Prostate gland (tissue), 2 donors: ENCODE measurements around the gene MYO1D. TPM values are rescaled to one million over a fixed set of nuclear protein-coding genes. Genes with fewer than 3 reads are reported as not detected.

ENCODE experiments used
- DNase-seq: peaks from one replicate; pipeline ENCODE4 v3.0.0-alpha.2; 2019; ENCODE audit warnings: low spot score
- H3K27ac ChIP-seq, 2 donors: fragments of 200-600 bp; sonication (generic); 2 replicates each; pipeline ENCODE4 v1.5.1; 2017 to 2019
- H3K27me3 ChIP-seq: fragments of 200-600 bp; sonication (generic); replicated peaks from 2 replicates; pipeline ENCODE4 v1.5.1; 2019; ENCODE audit not compliant: insufficient read depth
- H3K36me3 ChIP-seq, 2 donors: fragments of 200-600 bp; sonication (generic); 1 replicate in 1 of 2; 2 replicates in 1 of 2; pipeline versions ENCODE4 v1.5.1 to v1.8.1; 2017 to 2019
- H3K4me1 ChIP-seq: fragments of 200-600 bp; sonication (generic); replicated peaks from 2 replicates; pipeline ENCODE4 v1.5.1; 2019
- H3K4me3 ChIP-seq, 2 donors: fragments of 200-600 bp; sonication (generic); 2 replicates each; pipeline ENCODE4 v1.5.1; 2017 to 2019
- H3K9me3 ChIP-seq: fragments of 200-600 bp; sonication (generic); 2 replicates; pipeline ENCODE4 v1.5.1; 2017
- POLR2A ChIP-seq: fragments of 450-650 bp; IDR thresholded peaks from one replicate; pipeline ENCODE4 v1.6.1; 2016; ENCODE audit warnings: antibody characterized with exemption, mild to moderate bottlenecking
- POLR2AphosphoS5 ChIP-seq: sonication (generic); formaldehyde crosslinking; IDR thresholded peaks from one replicate; pipeline ENCODE4 v1.6.1; 2017; ENCODE audit warnings: antibody characterized with exemption
- WGBS: methylation state at CpG from one replicate; pipeline ENCODE4 v1.1.5; 2018; 5-methylcytosine and 5-hydroxymethylcytosine counted together
- intact Hi-C: fragments of 100-400 bp; cut with DNase I; formaldehyde crosslinking; loops from one replicate; pipeline ENCODE4 v1.14.2; 2022
- total RNA-seq, 2 donors: library from RNA; depleted of rRNA; stranded (reverse); fragments of >200 nt; gene quantifications; one replicate each; pipeline ENCODE4 v1.1.0, GENCODE V29; 2016
- TF ChIP-seq, protein P1 (sequence below), 4 experiments: fragments of 200-600 bp in 2 of 4; fragments of 450-650 bp in 2 of 4; sonication (generic) in 2 of 4; IDR thresholded peaks; 1 replicate in 3 of 4; 2 replicates in 1 of 4; pipeline ENCODE4 v1.5.1; 2016 to 2019; ENCODE audit warnings: antibody characterized with exemption in 4 of 4, mild to moderate bottlenecking in 2 of 4, moderate library complexity in 2 of 4

Gene MYO1D
- total RNA-seq, 2 donors from 2014 or later = 44.2 to 45.2 TPM

DNA sequence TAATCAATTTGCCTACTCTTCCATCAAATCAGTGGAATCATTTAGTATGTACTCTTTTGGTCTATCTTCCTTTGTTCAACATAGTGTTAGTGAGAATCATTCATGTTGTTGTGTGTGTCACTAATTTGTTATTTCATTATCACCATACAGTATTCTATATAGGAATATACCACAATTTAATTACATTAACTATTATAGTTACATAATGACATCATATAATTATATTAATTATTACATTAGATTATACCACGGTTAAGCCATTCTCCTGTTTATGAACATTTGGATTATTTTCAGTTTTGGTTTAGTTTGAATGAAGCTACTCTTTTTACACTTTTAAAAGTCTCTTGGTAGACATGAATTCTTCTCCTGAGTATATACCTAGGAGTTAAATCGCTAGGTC, 40.4 kb downstream of the MYO1D start:
- Histone ChIP-seq H3K4me3 (no peak overlapping the region), H3K27ac (no peak overlapping the region), H3K9me3 (no peaks in the 10 kb centered on the region), H3K27me3 (no peaks in the 10 kb centered on the region), H3K4me1 (no peaks in the 10 kb centered on the region), H3K36me3 (no peaks in the 10 kb centered on the region)
- WGBS = 99% methylated on average over 2 of the region's 2 CpGs
- no peak for TF ChIP-seq POLR2A
- no peak for TF ChIP-seq POLR2AphosphoS5
- TF ChIP-seq, protein P1, sequence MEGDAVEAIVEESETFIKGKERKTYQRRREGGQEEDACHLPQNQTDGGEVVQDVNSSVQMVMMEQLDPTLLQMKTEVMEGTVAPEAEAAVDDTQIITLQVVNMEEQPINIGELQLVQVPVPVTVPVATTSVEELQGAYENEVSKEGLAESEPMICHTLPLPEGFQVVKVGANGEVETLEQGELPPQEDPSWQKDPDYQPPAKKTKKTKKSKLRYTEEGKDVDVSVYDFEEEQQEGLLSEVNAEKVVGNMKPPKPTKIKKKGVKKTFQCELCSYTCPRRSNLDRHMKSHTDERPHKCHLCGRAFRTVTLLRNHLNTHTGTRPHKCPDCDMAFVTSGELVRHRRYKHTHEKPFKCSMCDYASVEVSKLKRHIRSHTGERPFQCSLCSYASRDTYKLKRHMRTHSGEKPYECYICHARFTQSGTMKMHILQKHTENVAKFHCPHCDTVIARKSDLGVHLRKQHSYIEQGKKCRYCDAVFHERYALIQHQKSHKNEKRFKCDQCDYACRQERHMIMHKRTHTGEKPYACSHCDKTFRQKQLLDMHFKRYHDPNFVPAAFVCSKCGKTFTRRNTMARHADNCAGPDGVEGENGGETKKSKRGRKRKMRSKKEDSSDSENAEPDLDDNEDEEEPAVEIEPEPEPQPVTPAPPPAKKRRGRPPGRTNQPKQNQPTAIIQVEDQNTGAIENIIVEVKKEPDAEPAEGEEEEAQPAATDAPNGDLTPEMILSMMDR (IDR thresholded peaks at IDR 0.05) = no peak
- intact Hi-C loops = no loop called here
- no peak for DNase-seq

DNA sequence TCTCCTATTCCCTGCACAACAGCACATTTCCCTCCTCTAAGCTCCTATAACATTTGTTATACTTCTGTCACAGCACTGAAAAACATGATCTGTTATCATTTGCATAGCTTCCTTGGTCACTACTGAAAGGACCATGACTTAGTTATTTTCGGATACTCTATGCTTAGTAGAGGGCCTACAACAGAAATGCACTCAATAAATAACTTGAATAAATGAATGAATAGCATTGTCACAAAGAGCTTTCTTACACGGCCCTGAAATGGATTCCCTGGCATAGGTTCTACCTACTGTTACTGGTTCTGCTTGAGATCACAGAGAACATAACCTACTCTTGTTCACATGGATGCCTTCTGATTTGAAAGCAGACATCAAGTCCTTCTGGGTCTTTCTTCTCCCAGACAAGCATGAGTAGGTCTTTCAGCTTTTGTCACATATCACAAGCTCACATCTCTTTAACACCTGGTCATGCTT, 41.6 kb downstream of the MYO1D start:
- H3K27ac ChIP-seq = no peak overlapping the region
- H3K4me3 ChIP-seq = no peak overlapping the region
- no peak for TF ChIP-seq POLR2A
- TF ChIP-seq, protein P1 (IDR thresholded peaks at IDR 0.05) = no peak
- no peak for TF ChIP-seq POLR2AphosphoS5
- WGBS = 93% methylated on average over 2 of the region's 2 CpGs
- intact Hi-C loops = no loop called here
- DNase-seq = no peak
- no peaks in the 10 kb centered on the region for H3K27me3 ChIP-seq
- H3K4me1 ChIP-seq = no peaks in the 10 kb centered on the region
- H3K9me3 ChIP-seq = no peaks in the 10 kb centered on the region
- no peaks in the 10 kb centered on the region for H3K36me3 ChIP-seq

DNA sequence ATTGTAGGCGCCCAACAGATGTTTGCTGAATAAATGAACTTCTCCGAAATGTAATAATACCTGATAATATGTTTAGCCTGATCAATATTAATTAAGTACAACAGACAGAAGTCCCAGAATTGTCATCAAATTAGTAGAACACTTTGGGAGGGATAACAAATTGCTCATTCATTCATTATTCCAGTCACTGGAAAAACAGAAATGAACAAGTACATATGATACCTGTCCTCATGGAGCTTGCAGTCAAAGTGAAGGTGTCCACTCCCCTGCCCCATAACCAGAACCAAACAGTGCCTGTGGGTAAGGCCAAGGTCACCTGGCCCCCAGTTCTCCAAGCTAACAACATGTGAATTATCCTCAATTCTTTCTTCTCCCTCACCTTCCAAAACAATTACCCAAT, 42.8 kb downstream of the MYO1D start:
- no peaks in the 10 kb centered on the region for H3K9me3 ChIP-seq
- no peak overlapping the region for H3K27ac ChIP-seq
- no peaks in the 10 kb centered on the region for H3K4me1 ChIP-seq
- H3K36me3 ChIP-seq = no peaks in the 10 kb centered on the region
- intact Hi-C loops = no loop called here
- no peak for TF ChIP-seq POLR2AphosphoS5
- no peak for TF ChIP-seq POLR2A
- TF ChIP-seq, protein P1 (IDR thresholded peaks at IDR 0.05) = no peak
- H3K27me3 ChIP-seq = no peaks in the 10 kb centered on the region
- 99% methylated on average over 2 of the region's 2 CpGs for WGBS
- DNase-seq = no peak
- no peak overlapping the region for H3K4me3 ChIP-seq

DNA sequence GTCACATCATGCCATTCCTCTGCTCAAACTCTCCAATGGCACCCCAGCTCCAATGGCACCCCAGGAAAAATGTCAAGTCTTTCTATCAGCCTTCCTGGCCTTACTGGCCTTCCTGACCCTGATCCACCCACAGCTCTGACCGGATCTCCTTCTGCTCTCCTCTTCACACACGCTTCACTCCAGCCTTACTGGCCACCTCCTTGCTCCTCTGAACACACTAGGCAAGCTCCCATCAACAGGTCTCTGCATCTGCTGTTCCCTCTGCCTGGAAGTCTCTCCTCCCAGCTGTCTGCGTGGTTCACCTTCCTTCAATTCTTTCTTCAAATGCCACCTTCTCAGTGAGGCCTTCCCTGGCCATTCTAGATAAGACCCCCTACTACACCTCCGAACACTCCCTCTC, 43.4 kb downstream of the MYO1D start:
- Histone ChIP-seq H3K27me3 (no peaks in the 10 kb centered on the region), H3K36me3 (no peaks in the 10 kb centered on the region), H3K4me1 (peaks cover 5% of the 10 kb centered on the region), H3K4me3 (no peak overlapping the region), H3K27ac (no peak overlapping the region), H3K9me3 (no peaks in the 10 kb centered on the region)
- intact Hi-C loops = no loop called here
- TF ChIP-seq, protein P1 (IDR thresholded peaks at IDR 0.05) = no peak
- TF ChIP-seq POLR2AphosphoS5 (no peak), POLR2A (no peak)
- DNase-seq = no peak
- 96% methylated on average over 4 of the region's 4 CpGs for WGBS

DNA sequence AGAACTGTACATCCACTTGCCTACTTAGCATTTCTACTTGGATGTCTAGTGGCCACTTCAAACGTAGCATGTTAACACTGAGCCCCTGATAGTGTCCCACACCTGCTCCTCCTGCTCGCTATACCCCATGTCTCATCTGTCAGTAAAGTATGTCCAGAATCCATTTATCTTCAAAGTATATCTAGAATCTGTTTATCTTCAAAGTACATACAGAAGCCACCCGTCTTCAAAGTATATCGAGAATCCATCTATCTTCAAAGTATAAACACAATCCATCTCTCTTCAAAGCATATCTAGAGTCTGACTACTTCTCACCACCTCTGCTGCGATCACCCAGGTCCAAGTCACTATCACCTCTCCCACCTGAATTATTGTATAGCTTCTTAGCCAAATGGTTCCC, 43.8 kb downstream of the MYO1D start:
- no peak for DNase-seq
- TF ChIP-seq POLR2AphosphoS5 (no peak), POLR2A (no peak)
- TF ChIP-seq, protein P1 (IDR thresholded peaks at IDR 0.05) = no peak
- 80% methylated on average over 5 of the region's 5 CpGs for WGBS
- Histone ChIP-seq H3K4me1 (peaks cover 5% of the 10 kb centered on the region), H3K9me3 (no peaks in the 10 kb centered on the region), H3K4me3 (no peak overlapping the region), H3K36me3 (no peaks in the 10 kb centered on the region), H3K27ac (no peak overlapping the region), H3K27me3 (no peaks in the 10 kb centered on the region)
- intact Hi-C loops = no loop called here
